Stimulated activated naive CD4-positive, alpha-beta T cell (primary cell): ENCODE results near the gene SLC52A1.
"Not testable (repeated sequence)": the region's sequence is repeated elsewhere in the genome, so short reads cannot be mapped to it uniquely, and the experiment has no call there.

Experiments
- DNase-seq, 6 experiments: peaks; one replicate each; lab custom pipeline; 2025; lab: John Stamatoyannopoulos, UW

The SLC52A1 gene

GRCh38 chr17:5031365-5032082 lies 3.7 kb downstream of the SLC52A1 start:
- peak; percentile 66 to 85 (median 72) for DNase-seq

GRCh38 chr17:5030168-5030567 lies 5.1 kb downstream of the SLC52A1 start:
- DNase-seq: not testable (repeated sequence)

GRCh38 chr17:5027916-5028315 lies 7.3 kb downstream of the SLC52A1 start:
- DNase-seq: no peak

- no peak for DNase-seq
Measured at GRCh38 chr17:5027299-5027698, 7.9 kb downstream of the SLC52A1 start.

- DNase-seq: no peak
Measured at GRCh38 chr17:5024604-5025003, 10.6 kb downstream of the SLC52A1 start.

- no peak for DNase-seq
Measured at GRCh38 chr17:5023588-5024147, 11.6 kb downstream of the SLC52A1 start.

GRCh38 chr17:5022171-5022711 lies 13.0 kb downstream of the SLC52A1 start:
- no peak for DNase-seq

GRCh38 chr17:5020502-5021023 lies 14.7 kb downstream of the SLC52A1 start:
- no peak for DNase-seq

- DNase-seq: peak in 4 of 6 experiments; percentile 10 to 29 (median 16)
Measured at GRCh38 chr17:5019475-5019956, 15.7 kb downstream of the SLC52A1 start.

GRCh38 chr17:5014357-5014756 lies 20.9 kb downstream of the SLC52A1 start:
- DNase-seq: no peak

- DNase-seq: no peak
Measured at GRCh38 chr17:5011928-5012327, 23.3 kb downstream of the SLC52A1 start.

- no peak for DNase-seq
Measured at GRCh38 chr17:5003214-5003867, 31.9 kb downstream of the SLC52A1 start.

- DNase-seq: no peak
Measured at GRCh38 chr17:5002121-5002788, 33.0 kb downstream of the SLC52A1 start.

- DNase-seq: no peak
Measured at GRCh38 chr17:5000237-5000639, 35.0 kb downstream of the SLC52A1 start.

GRCh38 chr17:4999430-5000093 lies 35.7 kb downstream of the SLC52A1 start:
- DNase-seq: no peak

- peak in 1 of 6 experiments; percentile 43 for DNase-seq
Measured at GRCh38 chr17:4998732-4999429, 36.3 kb downstream of the SLC52A1 start.

GRCh38 chr17:4998027-4998731 lies 37.0 kb downstream of the SLC52A1 start:
- peak in 3 of 6 experiments; percentile 29 to 45 (median 39) for DNase-seq

GRCh38 chr17:4997302-4998026 lies 37.8 kb downstream of the SLC52A1 start, which contains the start of the genes INCA1 and KIF1C:
TSS of gene INCA1 (minus strand) at chr17:4997522. CDS start at chr17:4994437, 3,085 bp downstream.
TSS of gene KIF1C (plus strand) at chr17:4997950. CDS start at chr17:5000247, 2,297 bp downstream.
- DNase-seq: peak; percentile 77 to 93 (median 86)

GRCh38 chr17:4994081-4994595 lies 41.1 kb downstream of the SLC52A1 start:
- DNase-seq: no peak
